WI38 (cell line): ENCODE measurements around the gene RNF11.

ENCODE experiments used
- H3K4me3 ChIP-seq: 2 replicates; pipeline ENCODE4 v1.5.1; 2011; ENCODE audit warnings: low read depth, mild to moderate bottlenecking, control low read depth, low read length
- CTCF ChIP-seq: IDR thresholded peaks from 2 replicates; pipeline ENCODE4 v1.5.1; 2012; ENCODE audit warnings: low read depth, mild to moderate bottlenecking, control low read depth, low read length

Gene RNF11

GRCh38 chr1:51203121-51203873 lies 32.8 kb upstream of the RNF11 start:
- H3K4me3 ChIP-seq = no peak overlapping the region
- no peak for TF ChIP-seq CTCF

- no peak for TF ChIP-seq CTCF
Observed at GRCh38 chr1:51203874-51204245, 32.2 kb upstream of the RNF11 start.

GRCh38 chr1:51210055-51210454 lies 26.0 kb upstream of the RNF11 start:
- no peak overlapping the region for H3K4me3 ChIP-seq
- no peak for TF ChIP-seq CTCF

More at GRCh38 chr1:51203874-51204245, 32.2 kb upstream of the RNF11 start:
- no peak overlapping the region for H3K4me3 ChIP-seq

GRCh38 chr1:51210676-51211075 lies 25.4 kb upstream of the RNF11 start:
- no peak overlapping the region for H3K4me3 ChIP-seq
- no peak for TF ChIP-seq CTCF

- TF ChIP-seq CTCF = no peak
- no peak overlapping the region for H3K4me3 ChIP-seq
Observed at GRCh38 chr1:51214615-51215131, 21.4 kb upstream of the RNF11 start.

GRCh38 chr1:51215169-51215568 lies 20.9 kb upstream of the RNF11 start:
- no peak overlapping the region for H3K4me3 ChIP-seq
- TF ChIP-seq CTCF = no peak

- H3K4me3 ChIP-seq = no peak overlapping the region
- TF ChIP-seq CTCF = no peak
Observed at GRCh38 chr1:51216631-51217030, 19.4 kb upstream of the RNF11 start.
